VCaP (cell line): ENCODE results near the gene FAS.
A peak's percentile ranks its signal among the peaks of the same experiment; 100 is the strongest.
"Not testable (repeated sequence)": the region's sequence is repeated elsewhere in the genome, so short reads cannot be mapped to it uniquely, and the experiment has no call there.

Source experiments
- H3K27ac ChIP-seq: fragments of 450-650 bp; 2 replicates; pipeline ENCODE4 v1.5.1; 2017
- TF ChIP-seq, protein P1 (sequence below): fragments of 450-650 bp; conservative IDR thresholded peaks from 2 replicates; pipeline ENCODE4 v1.5.1; 2017; ENCODE audit warnings: mild to moderate bottlenecking, moderate library complexity

FAS gene

DNA sequence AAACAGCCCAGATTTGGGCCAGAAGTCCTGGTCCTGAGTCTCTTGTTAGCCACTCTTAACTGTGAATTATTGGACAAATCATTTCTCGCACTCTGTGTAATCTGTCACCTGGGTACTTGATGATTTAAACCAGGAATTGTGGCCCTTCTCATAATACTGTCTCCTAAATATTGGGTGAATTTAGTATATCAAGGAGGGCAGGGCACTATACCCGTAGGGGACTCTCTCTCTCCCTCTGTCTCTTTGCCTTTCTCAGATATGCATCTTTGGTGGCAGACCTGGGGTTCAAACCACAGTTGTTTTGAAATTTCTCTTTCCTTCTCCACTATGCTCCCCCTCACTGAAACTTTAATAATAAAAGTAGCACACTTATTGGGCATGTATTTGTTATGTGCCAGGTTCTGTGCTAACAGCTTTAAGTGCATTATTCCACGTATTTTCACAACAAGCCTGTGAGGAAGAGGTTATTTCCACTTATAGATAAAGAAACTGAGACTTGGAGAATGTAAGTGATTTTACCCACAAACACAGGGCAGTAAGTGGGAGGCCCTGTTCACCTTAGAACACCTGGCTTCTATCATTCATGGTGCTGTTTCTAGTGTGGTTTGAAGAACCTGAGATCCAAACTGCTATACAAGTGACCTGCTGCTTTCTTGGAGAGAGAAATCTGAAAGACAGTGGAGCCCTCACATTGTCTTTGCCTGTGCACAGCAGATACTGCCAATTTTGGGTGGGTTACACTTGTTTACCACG, 11.8 kb downstream of the FAS start:
- peak overlapping the region; percentile 65 for H3K27ac ChIP-seq
- TF ChIP-seq, protein P1, sequence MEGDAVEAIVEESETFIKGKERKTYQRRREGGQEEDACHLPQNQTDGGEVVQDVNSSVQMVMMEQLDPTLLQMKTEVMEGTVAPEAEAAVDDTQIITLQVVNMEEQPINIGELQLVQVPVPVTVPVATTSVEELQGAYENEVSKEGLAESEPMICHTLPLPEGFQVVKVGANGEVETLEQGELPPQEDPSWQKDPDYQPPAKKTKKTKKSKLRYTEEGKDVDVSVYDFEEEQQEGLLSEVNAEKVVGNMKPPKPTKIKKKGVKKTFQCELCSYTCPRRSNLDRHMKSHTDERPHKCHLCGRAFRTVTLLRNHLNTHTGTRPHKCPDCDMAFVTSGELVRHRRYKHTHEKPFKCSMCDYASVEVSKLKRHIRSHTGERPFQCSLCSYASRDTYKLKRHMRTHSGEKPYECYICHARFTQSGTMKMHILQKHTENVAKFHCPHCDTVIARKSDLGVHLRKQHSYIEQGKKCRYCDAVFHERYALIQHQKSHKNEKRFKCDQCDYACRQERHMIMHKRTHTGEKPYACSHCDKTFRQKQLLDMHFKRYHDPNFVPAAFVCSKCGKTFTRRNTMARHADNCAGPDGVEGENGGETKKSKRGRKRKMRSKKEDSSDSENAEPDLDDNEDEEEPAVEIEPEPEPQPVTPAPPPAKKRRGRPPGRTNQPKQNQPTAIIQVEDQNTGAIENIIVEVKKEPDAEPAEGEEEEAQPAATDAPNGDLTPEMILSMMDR, result no peak

DNA sequence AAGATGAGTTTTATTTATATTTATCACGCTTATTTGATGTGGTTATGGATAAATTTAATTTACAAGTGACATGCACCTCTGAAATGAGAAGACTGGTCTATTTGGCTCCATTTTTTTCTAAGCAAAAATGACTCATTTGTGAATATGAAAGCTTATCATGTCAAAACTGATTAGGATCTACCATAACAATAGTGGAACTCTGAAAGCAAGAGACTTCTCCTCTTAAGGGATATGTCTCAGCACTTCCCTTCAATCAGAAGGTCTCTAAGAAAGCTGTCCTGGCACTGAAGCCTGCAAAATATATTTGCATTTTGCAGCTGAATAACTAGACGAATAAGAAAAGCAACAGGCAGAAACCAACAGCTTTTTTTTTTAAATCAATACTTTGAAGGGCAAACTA, 12.7 kb downstream of the FAS start:
- peak overlapping the region; percentile 65; the same call in 1 of the 2 replicates for H3K27ac ChIP-seq
- TF ChIP-seq, protein P1, result no peak

DNA sequence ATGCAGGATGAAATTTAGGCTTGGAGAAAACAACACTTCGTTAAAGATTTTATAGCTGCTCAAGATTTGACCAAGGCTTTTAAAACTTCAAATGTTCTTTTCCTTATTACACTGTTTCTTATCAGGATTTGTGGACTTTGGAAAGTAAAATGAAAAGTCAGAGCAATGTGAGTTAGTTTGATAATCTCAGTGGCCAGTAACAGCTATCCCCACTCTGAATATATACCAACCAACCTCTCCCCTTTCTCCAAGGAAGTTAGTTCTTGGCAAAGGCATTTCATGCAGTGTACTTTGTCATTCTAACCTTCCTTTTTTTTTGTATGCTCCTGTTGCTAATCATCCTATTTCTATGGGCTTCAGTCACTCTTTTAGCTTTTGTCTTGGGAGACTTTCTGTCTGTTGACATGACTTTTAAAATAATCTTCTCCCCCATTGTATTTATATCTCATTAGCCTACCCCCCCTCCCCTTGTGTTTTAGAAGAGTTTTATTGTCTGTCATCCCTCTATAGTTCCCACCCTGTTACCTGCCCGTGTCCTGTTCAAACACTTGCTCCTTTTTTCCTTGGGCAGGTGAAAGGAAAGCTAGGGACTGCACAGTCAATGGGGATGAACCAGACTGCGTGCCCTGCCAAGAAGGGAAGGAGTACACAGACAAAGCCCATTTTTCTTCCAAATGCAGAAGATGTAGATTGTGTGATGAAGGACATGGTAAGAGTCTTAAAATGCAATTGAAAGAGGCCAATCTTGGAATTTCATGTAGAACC, 16.7 kb downstream of the FAS start:
- TF ChIP-seq, protein P1, result no peak
- H3K27ac ChIP-seq, result peak overlapping the region; percentile 29

GRCh38 chr10:89018700-89019346, 28.2 kb downstream of the FAS start:
- not testable (repeated sequence) for H3K27ac ChIP-seq

- TF ChIP-seq, protein P1, result no peak
- H3K27ac ChIP-seq, result no peak overlapping the region
Measured at GRCh38 chr10:89019569-89020327, 29.1 kb downstream of the FAS start.

GRCh38 chr10:89021526-89021925, 30.9 kb downstream of the FAS start:
- not testable (repeated sequence) for H3K27ac ChIP-seq

DNA sequence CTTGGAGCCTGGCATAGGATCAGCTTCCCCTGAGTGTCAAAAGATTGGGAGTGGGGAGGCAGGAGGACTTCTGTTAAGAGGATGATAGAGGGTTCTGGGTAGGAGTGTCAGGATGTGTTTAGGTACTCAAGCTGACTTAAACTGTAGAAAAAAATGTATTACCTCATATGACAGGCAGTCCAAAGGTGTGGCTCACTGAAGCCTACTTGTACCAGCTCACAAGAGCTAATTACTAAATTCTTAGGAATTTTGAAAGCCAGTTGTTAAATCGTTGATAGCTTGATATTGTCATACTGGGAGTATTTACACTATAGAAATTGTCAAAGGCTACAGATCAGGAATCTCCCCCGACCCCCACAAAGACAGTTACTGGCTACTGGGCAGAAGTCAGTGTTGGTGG, 32.1 kb downstream of the FAS start:
- H3K27ac ChIP-seq, result no peak overlapping the region
- TF ChIP-seq, protein P1, result no peak

DNA sequence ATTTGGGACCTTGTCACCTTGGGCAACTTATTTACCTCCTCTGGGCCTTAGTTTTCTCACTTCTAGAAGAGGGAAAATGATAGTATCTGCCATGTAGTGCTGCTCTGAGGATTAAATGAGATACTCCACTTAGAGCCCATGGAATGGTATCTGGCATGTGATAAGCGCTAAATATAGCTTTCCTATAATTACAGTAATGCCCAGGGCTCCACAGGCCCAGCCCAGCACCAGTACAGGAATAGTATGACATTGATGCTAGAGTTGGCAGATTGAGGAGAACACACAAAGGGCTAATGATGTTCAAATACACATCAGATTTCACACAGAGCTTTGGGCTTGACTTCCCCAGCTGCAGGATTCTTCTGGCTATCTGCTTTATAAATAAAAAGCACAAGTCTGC, 34.9 kb downstream of the FAS start:
- TF ChIP-seq, protein P1, result no peak
- no peak overlapping the region for H3K27ac ChIP-seq
